Stimulated activated CD8-positive, alpha-beta memory T cell treated with anti-CD3 and anti-CD28 coated beads, Interleukin-4, amount 100 ng/mL, for 1 hour (primary cell): Measurements from ENCODE around the gene WDR37.

Experiments used
- DNase-seq, 2 donors: peaks; one replicate each; pipeline ENCODE4 v3.0.0-alpha.2; 2020; ENCODE audit warnings: low read depth in 2 of 2, low spot score in 1 of 2

Gene WDR37

GRCh38 chr10:1124796-1125195, 68.6 kb downstream of the WDR37 start:
- no peak for DNase-seq

- no peak for DNase-seq
These were observed 70.3 kb downstream of the WDR37 start for GRCh38 chr10:1126461-1126860.

- DNase-seq = no peak
These were observed 71.4 kb downstream of the WDR37 start for GRCh38 chr10:1127629-1128028.

DNA sequence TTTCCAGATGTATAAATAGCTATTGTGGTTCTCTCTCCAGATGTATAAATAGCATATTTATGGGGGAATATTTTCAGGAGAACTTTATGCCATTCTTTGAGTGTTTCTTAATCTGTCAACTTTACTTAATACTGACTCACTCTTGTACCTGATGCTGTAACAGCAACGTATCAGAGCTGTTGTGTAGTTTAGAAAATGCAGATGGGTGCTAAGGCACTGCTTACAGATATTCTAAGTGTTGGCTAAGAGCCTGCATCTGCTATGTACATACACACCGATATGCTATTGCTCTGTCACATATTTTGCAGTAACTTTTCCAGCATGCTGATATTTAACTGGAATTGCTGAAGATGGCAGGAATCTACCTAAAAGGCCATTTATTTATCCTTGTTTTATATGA, 71.9 kb downstream of the WDR37 start:
- DNase-seq = no peak

- no peak for DNase-seq
These were observed 72.5 kb downstream of the WDR37 start for GRCh38 chr10:1128649-1129048.

- no peak for DNase-seq
These were observed 74.0 kb downstream of the WDR37 start for GRCh38 chr10:1130226-1130625.

- DNase-seq = no peak
These were observed 75.0 kb downstream of the WDR37 start for GRCh38 chr10:1130995-1131790.

DNA sequence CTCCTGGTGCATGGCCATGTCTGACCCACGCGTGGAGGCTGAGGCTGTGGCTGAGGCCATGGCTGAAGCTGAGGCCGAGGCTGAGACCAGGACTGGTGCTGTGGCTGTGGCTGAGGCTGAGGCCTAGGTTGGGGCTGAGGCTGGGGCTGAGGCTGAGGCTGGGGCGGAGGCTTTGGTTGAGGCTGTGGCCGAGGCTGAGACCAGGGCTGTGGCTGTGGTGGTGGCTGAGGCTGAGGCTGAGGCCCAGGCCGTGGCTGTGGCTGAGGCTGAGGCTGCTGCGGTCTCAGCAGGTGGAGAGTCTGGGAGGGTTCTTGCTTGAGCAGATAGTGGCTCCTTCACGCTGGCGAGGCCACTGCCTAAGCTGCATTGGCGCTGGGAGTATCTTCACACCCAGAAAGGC, 76.4 kb downstream of the WDR37 start:
- no peak for DNase-seq

- DNase-seq = no peak
These were observed 77.4 kb downstream of the WDR37 start for GRCh38 chr10:1133495-1134045.

GRCh38 chr10:1134156-1134555, 78.0 kb downstream of the WDR37 start:
- no peak for DNase-seq

- no peak for DNase-seq
These were observed 80.1 kb downstream of the WDR37 start for GRCh38 chr10:1136268-1136667.

DNA sequence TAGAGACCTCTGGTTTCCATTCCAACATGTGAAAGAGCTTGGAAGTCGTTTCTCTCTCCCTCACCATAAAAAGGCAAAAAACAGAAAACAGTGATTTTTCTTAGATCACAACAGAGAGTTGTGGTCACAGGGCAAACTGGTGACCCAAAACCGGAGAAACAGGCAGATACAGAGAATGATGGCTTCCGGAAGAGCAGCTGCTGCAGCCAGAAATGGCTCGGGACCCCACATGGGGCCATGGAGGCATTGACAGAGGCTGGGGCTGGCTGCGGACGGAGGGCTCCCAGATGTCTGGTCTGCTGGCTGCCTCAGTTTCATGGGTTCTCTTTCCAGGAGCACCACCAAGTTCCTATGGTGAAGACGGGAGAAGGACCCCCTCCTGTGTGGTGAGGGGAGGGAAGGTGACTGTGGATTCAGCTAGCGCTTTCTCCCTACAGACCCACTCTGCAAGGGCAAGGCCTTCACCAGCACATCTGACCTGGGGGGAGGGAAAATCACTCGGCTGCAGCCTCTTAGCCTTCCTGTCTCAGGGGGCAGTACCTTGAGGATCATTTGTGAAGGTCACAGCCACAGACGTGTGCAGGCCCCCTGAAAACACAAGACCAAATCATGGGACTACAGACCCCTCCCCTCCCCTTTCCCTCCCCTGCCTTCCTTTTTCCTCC, 81.4 kb downstream of the WDR37 start:
- no peak for DNase-seq

GRCh38 chr10:1138529-1138928, 82.3 kb downstream of the WDR37 start:
- DNase-seq = no peak

DNA sequence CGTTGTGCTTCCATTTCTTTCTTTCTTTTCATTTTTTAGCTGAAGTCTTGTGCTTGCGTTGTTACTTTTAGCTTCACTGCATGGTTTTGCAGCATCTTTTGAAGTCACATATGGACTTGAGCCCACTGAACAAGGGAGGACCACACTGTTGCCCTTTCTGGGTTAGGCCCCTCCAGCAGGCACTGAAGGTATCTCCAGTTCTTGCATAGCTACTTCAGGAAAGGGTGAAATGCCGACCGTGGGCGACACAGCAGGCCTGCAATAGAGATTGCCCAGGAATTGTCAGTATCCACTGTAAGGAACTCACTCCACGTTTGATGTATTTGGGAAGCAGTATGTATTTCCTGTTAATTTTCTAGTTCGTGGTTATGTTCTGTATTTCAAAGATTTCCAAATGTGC, 85.1 kb downstream of the WDR37 start:
- no peak for DNase-seq

DNA sequence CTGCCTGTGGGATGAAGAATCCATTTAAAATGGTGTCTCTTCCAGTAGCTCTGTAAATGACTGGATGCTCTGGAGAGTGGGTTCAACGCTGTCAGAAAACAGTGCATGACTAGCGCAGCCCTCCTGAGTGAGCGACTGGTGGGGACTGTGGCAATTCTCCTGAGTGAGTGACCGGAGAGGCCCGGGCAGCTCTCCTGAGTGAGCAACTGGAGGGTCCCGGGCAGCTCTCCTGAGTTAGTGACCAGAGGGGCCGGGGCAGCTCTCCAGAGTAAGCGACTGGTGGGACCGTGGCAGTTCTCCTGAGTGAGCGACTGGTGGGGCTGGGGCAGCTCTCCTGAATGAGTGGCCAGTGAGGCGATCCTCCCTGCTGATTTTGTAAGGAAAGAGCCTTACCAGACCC, 85.5 kb downstream of the WDR37 start:
- no peak for DNase-seq

DNA sequence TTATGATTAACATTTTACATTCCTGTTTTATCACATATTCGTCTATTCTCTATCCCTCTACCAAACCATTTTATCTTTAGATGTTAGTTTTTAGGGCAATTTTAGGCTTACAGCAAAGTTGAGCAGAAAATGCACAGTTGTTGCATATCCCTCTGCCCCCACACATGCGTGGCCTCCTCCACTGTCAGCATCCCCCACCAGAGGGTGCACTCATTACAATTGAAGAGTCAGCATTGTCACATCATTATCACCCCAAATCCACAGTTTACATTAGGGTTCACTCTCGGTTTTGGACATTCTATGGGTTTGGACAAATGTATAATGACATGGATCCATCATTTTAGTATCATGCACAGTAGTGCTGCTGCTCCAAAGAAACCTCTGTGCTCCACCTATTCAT, 86.4 kb downstream of the WDR37 start:
- no peak for DNase-seq

- no peak for DNase-seq
These were observed 91.6 kb downstream of the WDR37 start for GRCh38 chr10:1147810-1148209.

GRCh38 chr10:1148855-1149605, 92.8 kb downstream of the WDR37 start:
- DNase-seq = no peak

- no peak for DNase-seq
These were observed 93.8 kb downstream of the WDR37 start for GRCh38 chr10:1149793-1150637.

DNA sequence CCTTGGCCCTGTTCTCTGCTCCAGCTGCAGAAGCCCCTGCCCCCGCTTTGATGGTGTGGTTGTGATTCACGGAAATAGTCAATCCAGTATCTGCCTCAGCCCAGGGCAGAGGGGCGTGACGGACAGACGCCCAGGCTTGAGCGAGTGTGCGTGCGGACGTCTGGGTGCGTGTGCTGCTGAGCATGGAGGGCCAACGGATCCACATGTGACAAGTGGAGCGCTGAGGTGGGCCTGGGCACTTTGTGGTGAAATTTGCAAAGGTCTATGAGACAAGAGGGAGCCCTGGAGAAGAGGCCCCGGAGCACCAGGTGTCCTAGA, 94.4 kb downstream of the WDR37 start:
- DNase-seq = no peak
